Lower leg skin (tissue), 3 donors: Measurements from ENCODE around the gene CTSS.
"Not testable (repeated sequence)": the region's sequence is repeated elsewhere in the genome, so short reads cannot be mapped to it uniquely, and the experiment has no call there.

Source experiments
- POLR2A ChIP-seq, 2 donors: fragments of 450-650 bp; IDR thresholded peaks; one replicate each; pipeline ENCODE4 v1.6.1; 2016 to 2017; ENCODE audit warnings: antibody characterized with exemption in 2 of 2, mild to moderate bottlenecking in 1 of 2, moderate library complexity in 1 of 2
- TF ChIP-seq, protein P1 (sequence below), 3 donors: fragments of 450-650 bp; IDR thresholded peaks; one replicate each; pipeline ENCODE4 v1.5.1; 2016; ENCODE audit warnings: antibody characterized with exemption in 3 of 3, mild to moderate bottlenecking in 3 of 3, moderate library complexity in 2 of 3

DNA sequence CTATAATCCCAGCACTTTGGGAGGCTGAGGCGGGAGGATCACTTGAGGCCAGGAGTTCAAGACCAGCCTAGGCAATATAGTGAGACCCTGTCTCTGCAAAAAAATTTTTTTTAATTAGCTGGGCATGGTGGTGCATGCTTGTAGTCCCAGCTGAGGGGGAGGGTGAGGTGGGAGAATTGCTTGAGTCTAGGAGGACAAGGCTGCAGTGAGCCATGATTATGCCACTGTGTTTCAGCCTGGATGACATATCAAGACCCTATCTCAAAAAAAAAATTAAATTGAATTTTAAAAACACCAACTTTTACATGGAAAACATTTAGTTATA is 361 bp upstream of the CTSS start:
- TF ChIP-seq POLR2A (IDR thresholded peaks at IDR 0.05): not testable (repeated sequence)
- TF ChIP-seq, protein P1, sequence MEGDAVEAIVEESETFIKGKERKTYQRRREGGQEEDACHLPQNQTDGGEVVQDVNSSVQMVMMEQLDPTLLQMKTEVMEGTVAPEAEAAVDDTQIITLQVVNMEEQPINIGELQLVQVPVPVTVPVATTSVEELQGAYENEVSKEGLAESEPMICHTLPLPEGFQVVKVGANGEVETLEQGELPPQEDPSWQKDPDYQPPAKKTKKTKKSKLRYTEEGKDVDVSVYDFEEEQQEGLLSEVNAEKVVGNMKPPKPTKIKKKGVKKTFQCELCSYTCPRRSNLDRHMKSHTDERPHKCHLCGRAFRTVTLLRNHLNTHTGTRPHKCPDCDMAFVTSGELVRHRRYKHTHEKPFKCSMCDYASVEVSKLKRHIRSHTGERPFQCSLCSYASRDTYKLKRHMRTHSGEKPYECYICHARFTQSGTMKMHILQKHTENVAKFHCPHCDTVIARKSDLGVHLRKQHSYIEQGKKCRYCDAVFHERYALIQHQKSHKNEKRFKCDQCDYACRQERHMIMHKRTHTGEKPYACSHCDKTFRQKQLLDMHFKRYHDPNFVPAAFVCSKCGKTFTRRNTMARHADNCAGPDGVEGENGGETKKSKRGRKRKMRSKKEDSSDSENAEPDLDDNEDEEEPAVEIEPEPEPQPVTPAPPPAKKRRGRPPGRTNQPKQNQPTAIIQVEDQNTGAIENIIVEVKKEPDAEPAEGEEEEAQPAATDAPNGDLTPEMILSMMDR (IDR thresholded peaks at IDR 0.05): not testable (repeated sequence)
